Activated CD8-positive, alpha-beta memory T cell treated with anti-CD3 and anti-CD28 coated beads, Interleukin-2, amount 50 U/mL, for 24 hours (primary cell): Measurements from ENCODE around the gene PDE6B.
"Not testable (repeated sequence)": the region's sequence is repeated elsewhere in the genome, so short reads cannot be mapped to it uniquely, and the experiment has no call there.

Experiments
- DNase-seq: peaks from one replicate; pipeline ENCODE4 v3.0.0-alpha.2; 2020; ENCODE audit errors: extremely low read depth

The PDE6B gene

DNA sequence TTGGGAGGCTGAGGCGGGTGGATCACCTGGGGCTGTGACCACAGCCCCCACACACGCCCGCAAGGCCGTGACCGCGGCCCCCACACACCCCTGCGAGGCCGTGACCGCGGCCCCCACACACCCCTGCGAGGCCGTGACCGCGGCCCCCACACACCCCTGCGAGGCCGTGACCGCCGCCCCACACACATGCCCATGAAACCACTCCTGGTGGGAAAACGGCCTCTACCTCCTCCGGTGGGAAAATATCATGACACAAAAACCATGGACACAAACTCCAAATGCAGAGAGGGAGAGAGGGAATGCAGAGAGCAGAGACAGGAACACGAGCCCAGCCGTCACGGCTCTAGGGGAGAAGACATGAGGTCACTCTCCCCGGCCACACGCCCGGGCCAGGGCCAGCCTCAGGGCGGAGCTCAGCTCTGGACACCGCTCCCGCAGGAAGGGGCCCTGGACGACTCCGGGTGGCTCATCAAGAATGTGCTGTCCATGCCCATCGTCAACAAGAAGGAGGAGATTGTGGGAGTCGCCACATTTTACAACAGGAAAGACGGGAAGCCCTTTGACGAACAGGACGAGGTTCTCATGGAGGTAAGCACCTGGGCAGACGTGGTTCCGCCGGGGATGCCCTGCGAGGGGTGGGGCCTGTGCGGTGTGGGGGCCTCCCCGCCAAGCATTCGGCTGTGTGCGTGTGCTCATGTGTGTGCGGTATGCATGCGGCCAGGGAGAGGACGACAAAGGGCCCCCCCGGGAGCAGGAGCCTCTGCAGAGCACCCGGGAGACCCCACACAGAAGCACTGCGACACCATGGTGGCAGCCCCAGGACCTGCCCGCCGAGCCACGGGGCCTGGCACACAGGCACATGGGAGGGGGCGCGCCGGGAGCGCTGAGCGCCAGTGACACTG lies 31.3 kb downstream of the PDE6B start:
- no peak for DNase-seq

DNA sequence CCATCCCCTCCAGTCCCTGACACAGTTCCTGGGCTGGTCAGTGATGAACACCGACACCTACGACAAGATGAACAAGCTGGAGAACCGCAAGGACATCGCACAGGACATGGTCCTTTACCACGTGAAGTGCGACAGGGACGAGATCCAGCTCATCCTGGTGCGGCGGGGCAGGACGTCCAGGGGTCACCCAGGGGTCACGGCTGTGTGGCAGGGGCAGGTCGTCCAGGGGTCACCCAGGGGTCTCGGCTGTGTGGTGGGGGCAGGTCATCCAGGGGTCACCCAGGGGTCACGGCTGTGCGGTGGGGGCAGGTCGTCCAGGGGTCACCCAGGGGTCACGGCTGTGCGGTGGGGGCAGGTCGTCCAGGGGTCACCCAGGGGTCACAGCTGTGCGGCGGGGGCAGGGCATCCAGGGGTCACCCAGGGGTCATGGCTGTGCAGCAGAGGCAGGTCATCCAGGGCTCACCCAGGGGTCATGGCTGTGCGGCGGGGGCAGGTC lies 32.0 kb downstream of the PDE6B start:
- no peak for DNase-seq

DNA sequence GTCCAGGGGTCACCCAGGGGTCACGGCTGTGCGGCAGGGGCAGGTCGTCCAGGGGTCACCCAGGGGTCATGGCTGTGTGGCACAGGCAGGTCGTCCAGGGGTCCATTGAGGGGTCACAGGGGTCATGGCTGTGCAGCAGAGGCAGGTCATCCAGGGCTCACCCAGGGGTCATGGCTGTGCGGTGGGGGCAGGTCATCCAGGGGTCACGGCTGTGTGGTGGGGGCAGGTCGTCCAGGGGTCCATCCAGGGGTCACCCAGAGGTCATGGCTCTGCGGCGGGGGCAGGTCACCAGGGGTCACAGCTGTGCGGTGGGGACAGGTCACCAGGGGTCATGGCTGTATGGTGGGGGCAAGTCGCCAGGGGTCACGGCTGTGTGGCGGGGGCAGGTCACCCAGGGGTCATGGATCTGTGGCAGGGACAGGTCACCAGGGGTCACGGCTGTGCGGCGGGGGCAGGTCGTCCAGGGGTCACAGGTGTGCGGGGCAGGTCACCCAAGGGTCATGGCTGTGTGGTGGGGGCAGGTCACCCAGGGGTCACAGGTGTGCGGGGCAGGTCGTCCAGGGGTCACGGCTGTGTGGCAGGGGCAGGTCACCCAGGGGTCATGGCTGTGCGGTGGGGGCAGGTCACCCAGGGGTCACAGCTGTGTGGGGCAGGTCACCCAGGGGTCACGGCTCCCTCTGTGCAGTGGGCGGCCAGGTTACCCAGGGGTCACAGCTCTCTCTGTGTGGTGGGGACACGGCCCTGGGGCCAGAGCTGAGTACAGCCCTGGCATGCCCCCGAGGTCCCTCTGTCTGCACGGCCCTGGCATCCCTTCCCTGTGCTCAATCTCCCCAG lies 32.7 kb downstream of the PDE6B start:
- no peak for DNase-seq

DNA sequence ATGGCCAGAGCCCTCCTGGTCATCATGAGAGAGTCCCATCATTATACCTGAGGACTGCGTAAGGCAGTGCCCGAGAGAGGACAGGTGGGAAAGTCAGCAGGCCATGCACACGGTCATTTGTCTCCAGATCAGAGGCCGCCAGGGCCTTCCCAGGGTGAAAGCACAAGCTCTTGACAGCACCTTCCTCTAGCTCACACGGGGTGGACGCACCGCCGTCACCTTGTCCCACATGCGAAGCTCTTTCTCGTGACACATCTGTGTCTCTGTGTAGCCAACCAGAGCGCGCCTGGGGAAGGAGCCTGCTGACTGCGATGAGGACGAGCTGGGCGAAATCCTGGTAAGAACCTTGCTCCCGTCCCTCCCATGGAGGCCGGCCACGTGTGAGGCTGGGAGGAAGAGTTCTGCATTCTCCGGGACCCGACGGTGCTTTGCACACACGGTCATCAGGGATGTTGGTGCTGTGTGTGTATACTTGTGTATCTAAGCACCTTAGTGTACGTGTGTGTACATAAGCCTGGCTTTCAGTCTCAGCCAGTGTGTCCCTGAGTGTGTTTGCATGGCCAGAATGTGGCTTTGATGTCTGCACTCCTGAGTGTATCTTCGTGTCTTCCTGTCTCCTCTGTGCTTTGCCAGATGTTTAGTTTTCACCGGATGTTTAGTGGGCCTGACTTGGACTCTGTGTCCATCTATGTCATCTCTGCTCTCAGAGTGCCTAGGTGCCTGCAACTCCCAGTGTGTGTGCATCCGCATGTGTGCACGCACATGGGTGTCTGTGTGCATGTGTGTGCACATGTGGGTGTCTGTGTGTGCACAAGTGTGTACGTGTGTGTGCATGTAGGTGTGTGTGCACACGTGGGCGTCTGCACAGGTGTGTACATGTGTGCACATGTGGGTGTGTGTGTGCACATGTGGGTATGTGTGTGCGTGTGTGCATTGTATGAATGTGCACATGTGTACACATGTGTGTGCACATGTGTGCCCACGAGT lies 33.6 kb downstream of the PDE6B start:
- no peak for DNase-seq

DNA sequence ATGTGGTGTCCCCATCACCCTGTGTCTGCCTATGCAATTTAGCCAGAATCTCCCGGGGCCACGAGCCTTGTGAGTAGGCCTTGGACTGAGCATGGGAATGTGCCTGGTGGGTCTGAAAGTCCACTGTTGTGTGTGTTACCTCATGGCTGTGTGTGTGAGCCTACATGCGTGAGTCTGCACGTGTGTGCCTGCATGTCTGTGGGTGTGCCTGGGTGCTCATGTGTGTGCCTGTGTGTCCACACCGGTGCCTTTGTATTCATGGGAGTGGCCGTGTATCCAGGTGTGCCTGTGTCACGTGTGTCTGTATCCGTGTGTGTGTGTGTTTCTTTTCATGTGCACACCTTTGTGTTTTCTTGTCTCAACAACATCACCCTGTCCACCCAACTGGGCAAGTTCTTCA lies 34.5 kb downstream of the PDE6B start:
- DNase-seq: no peak

DNA sequence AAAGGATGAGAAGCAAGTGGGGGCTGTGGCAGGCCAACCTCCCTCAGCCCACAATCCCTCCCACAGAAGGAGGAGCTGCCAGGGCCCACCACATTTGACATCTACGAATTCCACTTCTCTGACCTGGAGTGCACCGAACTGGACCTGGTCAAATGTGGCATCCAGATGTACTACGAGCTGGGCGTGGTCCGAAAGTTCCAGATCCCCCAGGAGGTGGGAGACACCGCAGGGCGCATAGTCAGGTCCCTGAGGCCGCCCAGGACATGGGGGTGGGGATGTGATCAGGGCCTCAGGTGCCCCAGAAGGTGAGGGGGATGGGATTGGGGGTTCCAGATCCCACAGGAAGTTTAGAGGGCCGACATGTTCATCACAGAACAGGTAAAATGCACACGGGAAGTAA lies 35.0 kb downstream of the PDE6B start:
- DNase-seq: no peak

DNA sequence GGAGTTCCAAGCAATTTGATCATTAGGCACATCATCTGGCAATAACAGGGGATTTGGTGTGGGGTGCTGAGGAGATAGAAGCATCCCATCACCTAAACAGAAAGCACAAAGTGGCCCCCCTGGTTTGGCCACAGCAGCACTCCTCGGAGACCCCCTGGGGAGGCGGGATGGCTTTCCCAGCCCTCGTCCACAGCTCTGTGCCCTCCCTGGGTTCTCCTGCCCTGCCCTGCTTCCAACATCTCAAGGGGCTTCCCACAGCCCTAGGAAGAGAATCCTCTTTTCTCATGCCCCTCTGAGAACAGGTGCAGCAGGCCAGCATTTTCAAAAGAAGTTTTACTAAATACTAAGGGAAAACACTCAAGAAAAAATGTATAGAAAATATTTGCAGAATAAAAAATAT lies 35.9 kb downstream of the PDE6B start:
- DNase-seq: no peak

DNA sequence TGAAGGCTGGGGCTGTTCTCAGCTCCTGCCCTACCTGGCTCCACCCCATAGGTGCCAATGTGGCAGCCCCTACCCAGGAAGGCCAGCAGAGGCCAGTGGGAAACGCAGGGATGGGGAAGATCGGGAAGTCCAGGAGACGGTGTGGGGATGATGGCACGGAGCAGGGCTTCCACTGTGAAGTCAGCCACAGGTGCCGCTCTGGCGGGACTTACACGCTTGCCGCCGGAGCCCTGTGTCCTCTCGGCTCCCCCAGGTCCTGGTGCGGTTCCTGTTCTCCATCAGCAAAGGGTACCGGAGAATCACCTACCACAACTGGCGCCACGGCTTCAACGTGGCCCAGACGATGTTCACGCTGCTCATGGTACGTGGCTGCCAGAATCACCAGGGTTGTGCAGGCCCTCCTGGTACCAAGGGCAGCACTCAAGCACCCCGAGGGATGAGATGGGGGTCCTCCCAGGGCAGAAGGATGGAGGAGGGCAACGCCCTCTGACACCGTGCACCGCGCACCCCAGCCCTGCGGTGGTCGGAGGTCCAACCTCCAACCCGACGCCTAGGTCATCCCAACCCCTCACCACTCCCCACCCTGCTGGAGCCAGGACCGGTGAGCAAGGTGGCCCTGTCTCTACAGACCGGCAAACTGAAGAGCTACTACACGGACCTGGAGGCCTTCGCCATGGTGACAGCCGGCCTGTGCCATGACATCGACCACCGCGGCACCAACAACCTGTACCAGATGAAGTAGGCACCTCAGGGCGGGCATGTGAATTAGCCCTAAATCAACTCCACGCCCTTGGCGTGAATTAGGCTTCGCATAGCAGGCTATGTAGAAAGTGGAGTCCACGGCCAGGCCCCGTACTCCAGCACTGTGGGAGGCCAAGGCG lies 36.7 kb downstream of the PDE6B start:
- no peak for DNase-seq

DNA sequence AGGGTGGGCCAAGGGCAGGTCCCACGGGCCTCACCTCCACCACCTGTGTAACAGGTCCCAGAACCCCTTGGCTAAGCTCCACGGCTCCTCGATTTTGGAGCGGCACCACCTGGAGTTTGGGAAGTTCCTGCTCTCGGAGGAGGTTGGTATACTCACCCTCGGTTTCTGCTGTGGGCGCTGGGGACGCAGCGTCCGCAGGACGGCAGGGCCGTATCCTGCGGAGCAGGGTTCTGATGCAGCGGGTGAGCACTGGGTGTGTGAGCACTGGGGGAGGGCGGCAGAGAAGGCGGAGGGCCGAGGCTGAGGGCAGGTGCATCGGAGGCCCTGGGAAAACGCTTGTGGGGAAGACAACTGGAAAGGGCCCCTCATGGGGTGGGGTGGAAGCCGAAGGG lies 37.7 kb downstream of the PDE6B start:
- no peak for DNase-seq

DNA sequence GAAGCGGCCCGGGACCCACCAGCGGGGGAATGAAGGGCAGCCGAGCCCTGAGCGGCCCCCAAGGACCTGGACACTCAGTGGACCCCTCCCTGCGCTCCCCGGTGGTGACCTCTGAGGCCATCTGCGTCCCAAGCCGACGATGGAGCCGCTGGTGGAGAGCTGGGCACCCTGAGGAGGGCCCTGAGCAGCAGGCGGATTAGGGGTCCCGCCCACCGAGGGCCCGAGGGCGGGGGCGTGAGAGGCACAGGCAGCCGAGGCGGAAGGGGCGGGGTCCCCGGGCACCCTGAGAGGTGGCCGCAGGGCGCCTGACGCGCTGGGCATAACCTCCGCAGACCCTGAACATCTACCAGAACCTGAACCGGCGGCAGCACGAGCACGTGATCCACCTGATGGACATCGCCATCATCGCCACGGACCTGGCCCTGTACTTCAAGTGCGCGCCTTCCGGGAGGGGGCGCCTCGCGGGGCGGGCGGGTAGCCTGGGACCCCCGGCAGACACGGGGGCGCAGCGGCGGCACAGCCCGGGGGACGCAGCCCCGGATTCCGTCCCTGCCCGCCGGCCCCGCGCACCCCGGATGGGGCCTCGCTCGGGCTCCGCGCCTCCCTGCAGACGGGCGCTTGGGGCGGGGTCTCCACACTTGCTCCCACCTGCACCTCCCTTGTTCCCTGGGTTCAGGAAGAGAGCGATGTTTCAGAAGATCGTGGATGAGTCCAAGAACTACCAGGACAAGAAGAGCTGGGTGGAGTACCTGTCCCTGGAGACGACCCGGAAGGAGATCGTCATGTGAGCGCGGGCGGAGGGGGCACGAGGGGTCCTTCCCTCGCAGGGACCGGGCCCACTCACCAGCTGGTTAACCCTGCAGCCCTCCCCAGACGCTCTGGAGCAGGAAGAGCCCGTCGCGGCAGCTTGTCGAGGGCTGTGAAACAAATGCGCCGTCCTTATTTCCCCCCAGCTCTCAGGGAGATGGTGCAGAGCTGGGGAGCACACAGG lies 38.4 kb downstream of the PDE6B start:
- DNase-seq: peak; percentile 30

DNA sequence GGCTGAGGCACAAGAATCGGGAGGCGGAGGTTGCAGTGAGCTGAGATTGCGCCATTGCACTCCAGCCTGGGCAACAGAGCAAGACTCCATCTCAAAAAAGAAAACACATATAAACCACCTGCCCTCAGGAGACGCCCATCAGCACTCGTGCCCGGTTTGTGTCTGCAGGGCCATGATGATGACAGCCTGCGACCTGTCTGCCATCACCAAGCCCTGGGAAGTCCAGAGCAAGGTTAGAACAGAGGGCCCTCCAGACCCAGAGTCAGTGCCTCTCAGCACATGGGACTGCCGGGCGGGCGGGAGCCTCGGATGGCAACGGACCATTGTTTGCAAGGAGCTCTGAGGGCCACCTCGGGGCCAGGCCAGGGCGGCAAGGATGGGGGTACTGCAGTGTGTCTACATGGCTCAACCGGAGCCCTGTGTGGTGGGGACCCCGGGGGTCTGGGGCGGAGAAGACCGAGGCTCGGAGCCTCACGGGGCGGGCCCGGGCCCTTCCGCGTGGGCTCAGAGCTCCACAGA lies 39.4 kb downstream of the PDE6B start:
- DNase-seq: no peak

DNA sequence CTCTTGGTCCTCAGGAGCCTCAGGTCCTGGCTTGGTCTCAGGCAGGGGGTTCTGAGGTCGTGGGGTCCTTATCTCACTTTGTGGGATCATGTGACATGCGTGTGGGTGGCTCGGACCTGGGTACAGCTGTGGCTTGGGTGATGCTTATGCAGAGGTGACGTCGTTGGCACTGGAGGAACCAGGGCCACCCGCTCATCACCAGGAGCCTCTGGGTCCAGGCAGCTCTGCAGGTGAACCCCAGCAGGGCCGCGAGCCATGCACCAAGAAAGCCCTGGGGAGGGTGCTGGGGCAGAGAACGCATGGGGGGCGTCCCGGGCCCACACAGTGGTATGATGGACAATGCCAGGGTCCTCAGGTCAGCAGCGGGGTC lies 40.0 kb downstream of the PDE6B start:
- DNase-seq: no peak

DNA sequence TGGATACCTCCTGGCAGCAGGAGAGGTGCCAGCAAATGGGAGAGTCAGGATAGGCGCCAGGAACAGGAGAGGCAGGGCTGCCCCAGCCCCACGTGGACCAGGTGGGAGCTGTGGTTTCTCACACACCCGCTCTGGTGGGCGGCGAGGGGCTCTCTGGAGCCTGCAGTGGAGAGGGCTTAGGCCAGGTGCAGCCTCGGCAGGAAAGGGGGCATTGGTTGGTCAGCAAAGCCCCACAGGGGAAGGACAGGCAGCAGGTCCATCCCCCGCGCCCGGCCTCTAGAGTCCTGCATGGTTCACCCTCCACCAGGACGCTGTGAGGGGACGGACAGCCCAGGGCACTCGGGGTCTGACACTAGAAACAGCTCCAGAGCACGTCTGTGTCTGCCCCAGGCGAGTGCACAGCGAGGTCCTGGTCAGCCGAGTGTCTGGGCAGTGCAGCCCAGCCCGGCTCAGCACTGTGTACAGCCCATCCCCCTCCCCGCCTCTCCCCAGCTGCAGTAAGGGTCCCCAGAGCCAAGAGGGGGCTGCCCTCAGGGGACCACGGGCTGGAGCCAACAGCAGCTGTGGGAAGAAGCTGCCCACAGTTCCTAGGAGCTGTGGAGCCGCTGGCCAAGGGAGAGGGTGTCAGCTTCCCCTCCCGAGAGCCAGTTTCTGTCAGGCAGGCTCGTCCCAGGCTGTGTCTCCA lies 40.5 kb downstream of the PDE6B start:
- no peak for DNase-seq

DNA sequence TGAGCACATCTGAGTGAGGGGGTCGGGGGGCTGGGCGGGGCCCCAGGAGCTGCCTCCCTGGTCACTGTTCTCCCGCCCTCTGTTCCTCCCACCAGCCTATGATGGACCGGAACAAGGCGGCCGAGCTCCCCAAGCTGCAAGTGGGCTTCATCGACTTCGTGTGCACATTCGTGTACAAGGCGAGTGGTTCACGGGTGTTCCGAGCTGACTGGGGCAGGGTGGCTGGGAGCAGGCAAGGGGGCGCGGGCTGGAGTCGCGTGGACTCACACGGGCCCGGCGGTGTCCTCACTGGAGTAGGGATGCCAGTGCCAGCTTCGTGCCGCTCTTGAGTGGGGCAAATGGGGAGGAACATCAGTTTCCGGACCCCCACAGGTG lies 41.0 kb downstream of the PDE6B start:
- DNase-seq: no peak

DNA sequence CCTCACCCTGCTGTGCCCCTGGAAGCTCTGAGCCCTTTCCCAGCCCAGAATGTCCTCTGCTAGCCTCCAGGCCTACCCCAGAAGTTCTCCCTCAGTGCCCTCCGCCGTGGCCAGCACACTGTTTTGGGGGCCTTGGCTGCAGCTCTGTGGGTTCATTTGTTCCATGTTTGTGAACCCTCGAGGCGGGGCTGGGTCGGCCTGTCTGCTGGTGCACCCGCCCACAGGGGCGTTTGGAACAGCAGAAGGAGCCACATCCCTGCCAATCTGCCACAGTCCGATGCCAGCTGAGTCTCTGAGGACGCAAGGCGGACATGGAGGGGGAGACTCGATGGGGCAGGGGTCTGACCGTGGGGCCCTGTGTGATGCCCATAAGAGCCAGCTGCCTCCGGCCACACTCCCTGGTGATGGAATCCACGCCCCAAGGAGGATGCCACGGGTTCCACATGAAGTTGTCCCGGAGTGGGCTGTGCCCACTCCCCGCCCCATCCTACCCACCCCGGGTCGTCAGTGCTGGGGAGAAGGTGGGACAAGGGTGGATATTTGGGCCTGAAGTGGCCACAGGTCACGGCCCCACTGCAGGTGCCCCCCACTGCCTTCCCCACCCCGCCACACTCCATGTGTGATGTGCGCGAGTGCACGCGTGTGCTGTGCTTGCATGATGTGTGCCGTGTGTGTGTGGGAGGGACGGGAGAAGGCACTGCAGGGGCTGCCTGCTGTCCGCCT lies 41.6 kb downstream of the PDE6B start:
- no peak for DNase-seq

DNA sequence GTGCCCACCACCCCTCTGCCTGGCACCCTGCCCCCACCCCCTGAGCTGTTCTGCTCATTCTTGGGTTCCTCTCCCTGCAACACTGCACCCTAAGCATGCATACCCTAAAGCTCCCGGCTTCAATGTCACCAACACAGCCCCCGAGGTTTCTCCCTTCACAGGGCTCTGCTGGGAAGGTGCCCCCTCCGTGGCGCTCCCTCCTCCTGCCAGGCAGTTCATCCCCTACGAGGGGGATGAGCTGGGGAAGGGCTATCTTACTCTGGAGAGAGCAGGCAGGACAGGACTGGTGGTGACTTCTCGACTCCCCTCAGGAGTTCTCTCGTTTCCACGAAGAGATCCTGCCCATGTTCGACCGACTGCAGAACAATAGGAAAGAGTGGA lies 42.2 kb downstream of the PDE6B start:
- DNase-seq: no peak

DNA sequence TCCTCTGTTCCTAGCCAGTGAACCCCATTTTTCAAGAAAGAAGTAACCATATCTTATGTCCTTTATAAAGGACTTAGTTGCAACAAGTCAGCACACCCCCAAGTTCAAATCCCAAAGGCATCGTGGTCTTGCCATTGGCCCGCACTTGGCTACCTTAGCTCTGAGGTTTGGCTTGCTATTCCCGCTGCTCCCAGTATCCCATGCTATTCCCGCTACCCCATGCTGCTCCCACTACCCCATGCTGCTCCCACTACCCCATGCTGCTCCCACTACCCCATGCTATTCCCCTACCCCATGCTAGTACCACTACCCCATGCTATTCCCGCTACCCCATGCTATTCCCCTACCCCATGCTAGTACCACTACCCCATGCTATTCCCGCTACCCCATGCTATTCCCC lies 42.8 kb downstream of the PDE6B start:
- DNase-seq: not testable (repeated sequence)
